GM12891 (cell line): ENCODE measurements around the gene TSR3.

Experiments used
- PAX5 ChIP-seq: IDR thresholded peaks from 2 replicates; pipeline ENCODE4 v1.6.1; 2011; ENCODE audit warnings: low read length, moderate library complexity, mild to moderate bottlenecking; ENCODE audit not compliant: insufficient read depth, severe bottlenecking
- POLR2A ChIP-seq: IDR thresholded peaks from 2 replicates; pipeline ENCODE4 v1.6.1; 2011; ENCODE audit warnings: low read depth, low read length, control low read depth
- POLR2AphosphoS5 ChIP-seq: IDR thresholded peaks from 2 replicates; pipeline ENCODE4 v1.6.1; 2011; ENCODE audit warnings: low read depth, low read length, control low read depth
- POU2F2 ChIP-seq: IDR thresholded peaks from 2 replicates; pipeline ENCODE4 v1.6.1; 2011; ENCODE audit warnings: low read depth, mild to moderate bottlenecking, control low read depth, low read length, moderate library complexity
- SPI1 ChIP-seq: IDR thresholded peaks from 2 replicates; pipeline ENCODE4 v1.6.1; 2011; ENCODE audit warnings: low read depth, low read length, control low read depth
- TAF1 ChIP-seq: IDR thresholded peaks from 2 replicates; pipeline ENCODE4 v1.6.1; 2011; ENCODE audit warnings: low read depth, low read length, control low read depth

GRCh38 chr16:1333149-1333812, 18.4 kb downstream of the TSR3 start, which contains the start of gene BAIAP3:
- TF ChIP-seq POLR2A = no peak
- TF ChIP-seq SPI1 = no peak
- no peak for TF ChIP-seq POLR2AphosphoS5
- TF ChIP-seq TAF1 = no peak
- TF ChIP-seq POU2F2 = no peak
- no peak for TF ChIP-seq PAX5
